SK-N-SH (cell line): ENCODE data around the gene SIRT2. TPM values are rescaled to one million over a fixed set of nuclear protein-coding genes. Genes with fewer than 3 reads are reported as not detected.

Experiments used
- CTCF ChIA-PET: fragments of 300-600, 350-600 bp; formaldehyde crosslinking; extraction: SDS; loops from one replicate; lab custom pipeline; 2021; lab: Yijun Ruan, JAX
- POLR2A ChIA-PET: fragments of 350-600 bp; sonication (Branson Sonifier 250); formaldehyde crosslinking; extraction: SDS; loops from one replicate; lab custom pipeline; 2020; ENCODE audit warnings: antibody characterized with exemption, inconsistent platforms; lab: Yijun Ruan, JAX
- DNase-seq: peaks from one replicate; pipeline ENCODE4 v3.0.0; 2012
- H2AFZ ChIP-seq: fragments of 200-600 bp; sonication (generic); 2 replicates; pipeline ENCODE4 v1.8.1; 2016; ENCODE audit warnings: antibody characterized with exemption, mild to moderate bottlenecking, low read depth
- H3F3A ChIP-seq: fragments of 200-600 bp; sonication (generic); replicated peaks from 2 replicates; pipeline ENCODE3; 2016; ENCODE audit warnings: antibody characterized with exemption, mild to moderate bottlenecking; ENCODE audit not compliant: insufficient read depth
- H3K27ac ChIP-seq, 2 experiments: fragments of 200-500 bp in 1 of 2; fragments of 200-600 bp in 1 of 2; sonication (Bioruptor generic) in 1 of 2; sonication (generic), shearing (Covaris generic) in 1 of 2; 2 replicates each; pipeline versions ENCODE4 v1.5.1 to v1.6.1; 2014 to 2016; ENCODE audit warnings: low read depth in 2 of 2, inconsistent platforms in 1 of 2, low read length in 1 of 2, mild to moderate bottlenecking in 1 of 2, mixed read lengths in 1 of 2
- H3K27me3 ChIP-seq: fragments of 200-600 bp; sonication (generic), shearing (Covaris generic); 2 replicates; pipeline ENCODE4 v1.6.1; 2016; ENCODE audit warnings: mixed run types; ENCODE audit not compliant: insufficient read depth
- H3K36me3 ChIP-seq, 2 experiments: fragments of 200-500 bp in 1 of 2; fragments of 200-600 bp in 1 of 2; sonication (Bioruptor generic) in 1 of 2; sonication (generic) in 1 of 2; replicated peaks in 1 of 2; 2 replicates each; pipeline versions ENCODE3 to v1.5.1; 2014 to 2016; ENCODE audit warnings: low read length in 1 of 2, mild to moderate bottlenecking in 1 of 2; ENCODE audit not compliant: insufficient read depth in 2 of 2, control insufficient read depth in 1 of 2
- H3K4me1 ChIP-seq, 2 experiments: fragments of 200-500 bp in 1 of 2; fragments of 200-600 bp in 1 of 2; sonication (Bioruptor generic) in 1 of 2; sonication (generic), shearing (Covaris generic) in 1 of 2; 2 replicates each; pipeline versions ENCODE4 v1.5.1 to v1.6.1; 2014 to 2016; ENCODE audit warnings: low read depth in 1 of 2, low read length in 1 of 2, mixed run types in 1 of 2; ENCODE audit not compliant: insufficient read depth in 2 of 2, control insufficient read depth in 1 of 2
- H3K4me2 ChIP-seq: fragments of 200-600 bp; sonication (generic), shearing (Covaris generic); 2 replicates; pipeline ENCODE4 v1.6.1; 2017; ENCODE audit warnings: mixed run types
- H3K4me3 ChIP-seq, 2 experiments: fragments of 200-500 bp in 1 of 2; fragments of 200-600 bp in 1 of 2; sonication (Bioruptor generic) in 1 of 2; sonication (generic), shearing (Covaris generic) in 1 of 2; 2 replicates each; pipeline versions ENCODE4 v1.5.1 to v1.8.1; 2014 to 2016; ENCODE audit warnings: low read depth in 2 of 2, inconsistent platforms in 1 of 2, low read length in 1 of 2, mild to moderate bottlenecking in 1 of 2, mixed read lengths in 1 of 2, moderate library complexity in 1 of 2
- H3K79me2 ChIP-seq: fragments of 200-600 bp; sonication (generic); 2 replicates; pipeline ENCODE4 v1.8.1; 2017; ENCODE audit warnings: mild to moderate bottlenecking; ENCODE audit not compliant: insufficient read depth
- H3K9ac ChIP-seq: fragments of 200-600 bp; sonication (generic); 2 replicates; pipeline ENCODE4 v1.6.1; 2017; ENCODE audit warnings: mixed run types
- H3K9me2 ChIP-seq: fragments of 200-600 bp; sonication (generic); 2 replicates; pipeline ENCODE4 v1.6.1; 2017; ENCODE audit warnings: mixed run types
- H3K9me3 ChIP-seq: fragments of 200-600 bp; sonication (generic); 2 replicates; pipeline ENCODE4 v1.6.1; 2017; ENCODE audit warnings: mixed run types, mild to moderate bottlenecking, moderate library complexity
- H4K20me1 ChIP-seq: fragments of 200-600 bp; sonication (generic); 2 replicates; pipeline ENCODE4 v1.6.1; 2017; ENCODE audit warnings: mild to moderate bottlenecking, mixed run types; ENCODE audit not compliant: insufficient read depth
- CTCF ChIP-seq: fragments of 200-600 bp; sonication (generic); IDR thresholded peaks from 2 replicates; pipeline ENCODE4 v1.6.1; 2017; ENCODE audit warnings: antibody characterized with exemption, mild to moderate bottlenecking, moderate library complexity
- EZH2phosphoT487 ChIP-seq: fragments of 200-600 bp; sonication (generic); IDR thresholded peaks from 2 replicates; pipeline ENCODE4 v1.6.1; 2017; ENCODE audit warnings: low read depth, mixed run types, mild to moderate bottlenecking, antibody characterized with exemption, moderate library complexity, borderline replicate concordance
- FOXM1 ChIP-seq: IDR thresholded peaks from 2 replicates; pipeline ENCODE4 v1.4.0; 2012; ENCODE audit warnings: low read depth, mild to moderate bottlenecking
- GABPA ChIP-seq: IDR thresholded peaks from 2 replicates; pipeline ENCODE4 v1.4.0; 2012; ENCODE audit warnings: low read depth, mild to moderate bottlenecking
- JUND ChIP-seq: IDR thresholded peaks from 2 replicates; pipeline ENCODE4 v1.4.0; 2012
- MAX ChIP-seq: IDR thresholded peaks from 2 replicates; pipeline ENCODE4 v1.4.0; 2012; ENCODE audit warnings: low read depth
- NFIC ChIP-seq: IDR thresholded peaks from 2 replicates; pipeline ENCODE4 v1.4.0; 2012; ENCODE audit warnings: borderline replicate concordance
- TCF12 ChIP-seq: IDR thresholded peaks from 2 replicates; pipeline ENCODE4 v1.4.0; 2012
- TEAD4 ChIP-seq: IDR thresholded peaks from 2 replicates; pipeline ENCODE4 v1.4.0; 2012; ENCODE audit warnings: mild to moderate bottlenecking, borderline replicate concordance; ENCODE audit not compliant: insufficient read depth
- USF1 ChIP-seq: IDR thresholded peaks from 2 replicates; pipeline ENCODE4 v1.4.0; 2012; ENCODE audit warnings: low read depth, borderline replicate concordance
- YY1 ChIP-seq: IDR thresholded peaks from 2 replicates; pipeline ENCODE4 v1.4.0; 2012; ENCODE audit warnings: low read depth, mild to moderate bottlenecking
- ZBTB33 ChIP-seq: IDR thresholded peaks from 2 replicates; pipeline ENCODE4 v1.4.0; 2012; ENCODE audit warnings: low read depth, borderline replicate concordance
- WGBS: methylation state at CpG from one replicate; pipeline ENCODE4 v1.1.6; 2017; ENCODE audit warnings: low lambda C conversion rate; 5-methylcytosine and 5-hydroxymethylcytosine counted together
- polyA plus RNA-seq, 3 experiments: library from polyadenylated mRNA; depleted of rRNA; stranded (reverse); fragments of >200 nt; gene quantifications; 2 replicates each; pipeline ENCODE4 v1.2.3, GENCODE V29; 2012
- TF ChIP-seq, protein P1 (sequence below): fragments of 150-350 bp; IDR thresholded peaks from 2 replicates; pipeline ENCODE4 v1.6.1; 2016; ENCODE audit warnings: mild to moderate bottlenecking, low read depth, low read length

Gene SIRT2
- polyA plus RNA-seq, 1 of the 3 experiments (the other 2 are of a cell fraction), result 39.3 TPM

DNA sequence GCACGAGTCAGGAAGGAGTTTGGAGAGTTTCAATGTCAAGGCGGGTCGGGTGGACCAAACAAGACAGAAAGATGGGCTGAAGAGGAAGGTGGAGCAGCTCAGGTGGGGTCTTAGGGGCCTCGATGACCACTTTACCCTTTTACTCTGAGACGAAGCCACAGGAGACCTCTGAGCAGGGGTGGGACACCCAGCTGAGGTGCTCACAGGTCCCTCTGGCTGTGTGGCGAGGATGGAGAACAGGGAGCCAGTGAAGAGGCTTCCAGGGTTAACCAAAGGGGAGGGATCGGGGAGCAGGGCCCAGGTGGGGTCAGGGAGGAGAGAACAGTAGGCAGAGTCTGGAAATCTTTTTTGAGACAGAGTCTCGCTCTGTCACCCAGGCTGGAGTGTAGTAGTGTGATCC lies 14.5 kb upstream of the SIRT2 start:
- no peaks in the 10 kb centered on the region for H3F3A ChIP-seq
- H3K27ac ChIP-seq, result no peak overlapping the region
- H3K4me2 ChIP-seq, result no peak overlapping the region
- H3K36me3 ChIP-seq, result no peaks in the 10 kb centered on the region
- H4K20me1 ChIP-seq, result no peaks in the 10 kb centered on the region
- no peak overlapping the region for H3K9ac ChIP-seq
- no peak overlapping the region for H3K4me3 ChIP-seq
- no peaks in the 10 kb centered on the region for H3K9me2 ChIP-seq
- H3K4me1 ChIP-seq, result peaks cover 0 to 10% of the 10 kb centered on the region in 2 experiments; a peak in 1 of 4 replicates
- 94% methylated on average over 8 of the region's 8 CpGs for WGBS
- CTCF ChIA-PET, result interaction anchor here (1.6 to 1.7 kb wide), 2 partner anchors 13 to 17 kb away, joined by 4 to 6 read pairs; partner anchors contain the start of genes MRPS12 and SARS2
- H3K27me3 ChIP-seq, result no peaks in the 10 kb centered on the region
- no peaks in the 10 kb centered on the region for H3K79me2 ChIP-seq
- peak; percentile 20 for DNase-seq
- H3K9me3 ChIP-seq, result no peaks in the 10 kb centered on the region
- TF ChIP-seq EZH2phosphoT487, result no peak
- TF ChIP-seq FOXM1, result no peak
- TF ChIP-seq USF1, result no peak
- TF ChIP-seq GABPA, result no peak
- POLR2A ChIA-PET, result interaction anchor here (0.6 kb wide), 1 partner anchor 82 kb away, joined by 4 read pairs; no protein-coding TSS in a partner anchor
- no peak overlapping the region for H2AFZ ChIP-seq

DNA sequence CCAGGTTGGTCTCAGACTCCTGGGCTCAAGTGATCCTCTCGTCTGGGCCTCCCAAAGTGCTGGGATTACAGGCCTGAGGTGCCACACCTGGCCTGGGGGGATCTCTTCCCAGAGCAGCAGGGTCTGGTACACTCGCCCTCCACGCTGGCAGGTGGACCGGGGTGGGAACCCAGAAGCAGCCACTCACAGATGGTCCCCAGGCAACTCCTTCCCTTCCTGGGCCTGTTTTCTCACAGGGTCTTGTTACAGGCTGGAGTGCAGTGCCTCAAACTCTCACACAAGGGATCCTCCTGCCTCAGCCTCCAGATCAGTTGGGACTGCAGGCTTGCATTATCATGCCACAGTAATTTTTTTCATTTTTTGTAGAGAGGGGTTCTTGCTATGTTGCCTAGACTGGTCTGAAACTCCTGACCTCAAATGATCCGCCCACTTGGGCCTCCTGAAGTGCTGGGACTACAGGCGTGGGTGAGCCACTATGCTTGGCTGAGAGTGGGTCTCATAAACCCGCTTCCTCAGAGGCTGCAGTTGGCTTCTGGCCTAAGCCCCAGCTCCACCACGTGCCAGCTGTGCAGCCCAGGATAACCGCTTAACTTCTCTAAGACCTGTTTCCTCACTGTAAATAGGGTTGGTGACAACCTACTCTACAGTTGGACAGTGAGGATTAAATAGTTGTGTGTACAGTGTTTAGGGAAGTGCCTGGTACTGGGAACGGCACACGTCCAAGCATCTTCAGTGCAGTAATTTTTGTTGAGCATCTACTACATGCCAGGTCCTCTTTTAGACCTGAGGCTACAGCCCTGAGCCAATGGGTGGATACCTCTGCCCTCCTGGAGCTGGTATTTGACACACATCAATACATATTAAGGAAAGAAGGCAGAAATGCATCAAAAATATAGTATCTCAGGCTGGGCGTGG lies 13.4 kb upstream of the SIRT2 start:
- ChIA-PET POLR2A (no interaction called here), CTCF (interaction anchor here (1.0 to 1.7 kb wide), 4 partner anchors 17 to 510 kb away, joined by 3 to 6 read pairs (median 4); partner anchors contain the start of genes FAM98C, MRPS12 and SARS2)
- H2AFZ ChIP-seq, result no peak overlapping the region
- H3K9me2 ChIP-seq, result no peaks in the 10 kb centered on the region
- H3K79me2 ChIP-seq, result no peaks in the 10 kb centered on the region
- TF ChIP-seq ZBTB33 (no peak), JUND (no peak), CTCF (no peak), YY1 (no peak), TEAD4 (no peak), TCF12 (no peak), NFIC (no peak), MAX (no peak)
- TF ChIP-seq, protein P1, sequence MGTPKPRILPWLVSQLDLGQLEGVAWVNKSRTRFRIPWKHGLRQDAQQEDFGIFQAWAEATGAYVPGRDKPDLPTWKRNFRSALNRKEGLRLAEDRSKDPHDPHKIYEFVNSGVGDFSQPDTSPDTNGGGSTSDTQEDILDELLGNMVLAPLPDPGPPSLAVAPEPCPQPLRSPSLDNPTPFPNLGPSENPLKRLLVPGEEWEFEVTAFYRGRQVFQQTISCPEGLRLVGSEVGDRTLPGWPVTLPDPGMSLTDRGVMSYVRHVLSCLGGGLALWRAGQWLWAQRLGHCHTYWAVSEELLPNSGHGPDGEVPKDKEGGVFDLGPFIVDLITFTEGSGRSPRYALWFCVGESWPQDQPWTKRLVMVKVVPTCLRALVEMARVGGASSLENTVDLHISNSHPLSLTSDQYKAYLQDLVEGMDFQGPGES, result no peak
- no peak overlapping the region for H3K4me2 ChIP-seq
- no peaks in the 10 kb centered on the region for H3K27me3 ChIP-seq
- H3F3A ChIP-seq, result no peaks in the 10 kb centered on the region
- H3K4me1 ChIP-seq, result peaks cover 0 to 6% of the 10 kb centered on the region in 2 experiments; a peak in 1 of 4 replicates
- H3K9ac ChIP-seq, result no peak overlapping the region
- no peaks in the 10 kb centered on the region for H3K36me3 ChIP-seq
- H4K20me1 ChIP-seq, result no peaks in the 10 kb centered on the region
- no peak overlapping the region for H3K27ac ChIP-seq
- WGBS, result 83% methylated on average over 11 of the region's 12 CpGs
- no peak for DNase-seq
- no peak overlapping the region for H3K4me3 ChIP-seq
- H3K9me3 ChIP-seq, result no peaks in the 10 kb centered on the region
